Amniotic epithelial cell (primary cell): ENCODE measurements around the gene BPIFB2.

Experiments used
- DNase-seq: peaks from one replicate; pipeline ENCODE4 v3.0.0-alpha.2; 2010; ENCODE audit warnings: low read depth

BPIFB2 gene

GRCh38 chr20:33070111-33071053 is 62.9 kb downstream of the BPIFB2 start:
- DNase-seq, result no peak

DNA sequence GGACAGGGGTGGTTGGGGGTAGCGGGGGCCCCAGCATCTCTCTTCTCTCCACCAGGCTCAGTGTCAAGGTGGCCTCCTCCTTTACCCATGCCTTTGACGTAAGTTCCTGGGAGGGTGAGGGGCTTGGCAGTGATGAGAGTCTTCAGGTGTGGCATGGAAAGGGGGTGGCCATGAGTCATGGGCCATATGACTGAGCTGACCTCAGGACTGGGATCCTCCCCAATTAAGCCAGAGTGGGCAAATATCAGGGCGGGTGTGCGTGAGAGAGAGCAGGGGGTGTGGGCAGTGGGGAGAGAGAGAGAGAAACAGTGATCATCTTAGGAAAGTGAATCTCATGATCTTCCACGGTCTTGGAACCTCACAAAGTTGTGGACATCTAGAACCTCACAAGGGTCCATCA is 63.7 kb downstream of the BPIFB2 start:
- DNase-seq, result no peak

- no peak for DNase-seq
Observed at GRCh38 chr20:33072362-33072761, 64.9 kb downstream of the BPIFB2 start.

DNA sequence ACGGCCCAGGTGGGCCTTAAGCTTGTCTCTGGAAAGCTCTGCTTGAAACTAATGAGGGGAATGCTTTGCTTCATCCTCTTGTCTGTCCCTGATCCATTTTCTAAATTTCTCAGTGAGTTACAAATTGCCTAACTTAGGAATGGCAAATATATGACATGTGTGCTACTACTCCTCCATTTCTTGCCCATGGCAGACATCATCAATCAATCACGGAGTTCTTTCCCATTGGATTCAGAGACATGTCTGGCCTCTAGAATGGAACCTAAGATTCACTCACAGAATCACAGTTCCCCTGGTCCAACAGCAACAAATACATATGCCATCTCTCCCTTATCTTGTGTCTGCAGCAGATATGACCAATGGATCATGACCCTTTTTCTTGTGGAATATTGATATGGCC is 65.3 kb downstream of the BPIFB2 start:
- no peak for DNase-seq
